Measurements from ENCODE around the gene DUSP23. TPM values are rescaled to one million over a fixed set of nuclear protein-coding genes. Genes with fewer than 3 reads are reported as not detected.

The DUSP23 gene
- total and polyA plus RNA-seq, 2 donors (not counting 3 experiments of a cell fraction or from before 2014, with no cell fraction given) = 82.5 to 197 TPM

DNA sequence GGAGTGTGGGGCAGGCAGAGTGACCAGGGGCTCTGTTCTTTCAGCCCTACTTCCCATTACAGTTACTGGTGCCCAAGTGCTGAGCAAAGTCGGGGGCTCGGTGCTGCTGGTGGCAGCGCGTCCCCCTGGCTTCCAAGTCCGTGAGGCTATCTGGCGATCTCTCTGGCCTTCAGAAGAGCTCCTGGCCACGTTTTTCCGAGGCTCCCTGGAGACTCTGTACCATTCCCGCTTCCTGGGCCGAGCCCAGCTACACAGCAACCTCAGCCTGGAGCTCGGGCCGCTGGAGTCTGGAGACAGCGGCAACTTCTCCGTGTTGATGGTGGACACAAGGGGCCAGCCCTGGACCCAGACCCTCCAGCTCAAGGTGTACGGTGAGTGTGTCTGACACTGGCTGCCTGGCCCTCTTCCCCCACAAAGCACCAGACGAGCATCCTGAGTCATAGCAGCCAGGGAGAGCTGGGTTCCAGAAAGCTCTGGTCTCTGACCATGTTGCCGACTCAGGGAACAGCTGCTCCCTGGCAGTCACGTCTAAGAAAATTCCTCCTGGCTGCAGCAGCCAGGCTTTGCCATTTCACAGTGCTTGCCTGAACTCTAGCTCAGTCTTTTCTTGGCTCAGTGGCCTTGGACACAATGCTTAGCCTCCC lies 49.2 kb downstream of the DUSP23 start:
- Histone ChIP-seq H3K27ac (ENCODE audit: insufficient read depth, low read depth, low read length) (no peak overlapping the region), H3K4me1 (ENCODE audit: control insufficient read depth, extremely low read depth, insufficient read depth, low read length) (no peaks in the 10 kb centered on the region), H3K4me3 (replicated peaks in 1 of 3; ENCODE audit: insufficient read depth in 1 of 3, low read depth in 1 of 3, low read length in 3 of 3) (no peak overlapping the region), H3K9ac (replicated peaks; ENCODE audit: extremely low read depth, insufficient read depth, low read length) (no peak overlapping the region), H2AFZ (ENCODE audit: low read depth, low read length) (no peak overlapping the region), H3K4me2 (ENCODE audit: insufficient read depth, low read length) (no peak overlapping the region), H3K79me2 (ENCODE audit: control insufficient read depth, insufficient read depth, low read length) (no peaks in the 10 kb centered on the region), H4K20me1 (replicated peaks; ENCODE audit: control insufficient read depth, extremely low read depth, insufficient read depth, low read length) (no peaks in the 10 kb centered on the region), H3K9me1 (replicated peaks; ENCODE audit: control insufficient read depth, extremely low read depth, insufficient read depth, low read length) (no peaks in the 10 kb centered on the region), H3K9me3 (replicated peaks; ENCODE audit: control insufficient read depth, insufficient read depth, low read length) (no peaks in the 10 kb centered on the region), H3K27me3 (ENCODE audit: control insufficient read depth in 2 of 2, insufficient read depth in 2 of 2, low read length in 2 of 2) (no peaks in the 10 kb centered on the region), H3K36me3 (ENCODE audit: control insufficient read depth in 2 of 2, extremely low read depth in 1 of 2, insufficient read depth in 2 of 2, low read length in 2 of 2) (no peaks in the 10 kb centered on the region)
- ChIA-PET CTCF (interaction anchor here (1.0 to 9.0 kb wide), 15 partner anchors 12 to 697 kb away, joined by 3 to 71 read pairs (median 4); partner anchors contain the start of gene DUSP23), POLR2A (no interaction called here)
- FAIRE-seq (no peak), DNase-seq (ENCODE audit: low read depth, low spot score) (no peak)
- no TSS peak for BruUV-seq (replicated peaks)
- TF ChIP-seq FOS (IDR thresholded peaks at IDR 0.05; ENCODE audit: borderline replicate concordance, insufficient read depth, low read length) (no peak), GATA2 (IDR thresholded peaks at IDR 0.05; ENCODE audit: insufficient read depth, insufficient read length, low read depth, low read length) (no peak), CTCF (IDR thresholded peaks at IDR 0.05; ENCODE audit: extremely low read depth in 1 of 2, insufficient read depth in 1 of 2, low read depth in 1 of 2, low read length in 2 of 2) (no peak), MYC (IDR thresholded peaks at IDR 0.05; ENCODE audit: low read depth, low read length) (no peak), POLR2A (IDR thresholded peaks at IDR 0.05; ENCODE audit: low read depth, low read length) (no peak)
- intact Hi-C loops (cut with micrococcal nuclease) (loop anchor here (1.0 kb wide), 2 partner anchors 31 to 700 kb away; no protein-coding TSS in a partner anchor), dilution Hi-C loops (cut with MboI; ENCODE audit: extremely low pct_ligation_motif_present, low sequenced_read_pairs) (no loop called here)

GRCh38 chr1:159830722-159831121 lies 50.0 kb downstream of the DUSP23 start:
- no peak for FAIRE-seq
- intact Hi-C loops (cut with micrococcal nuclease) = no loop called here
- ChIA-PET CTCF (interaction anchor here (1.1 to 9.0 kb wide), 8 partner anchors 11 to 698 kb away, joined by 4 to 71 read pairs (median 8); no protein-coding TSS in a partner anchor), POLR2A (no interaction called here)
- Histone ChIP-seq H4K20me1 (replicated peaks; ENCODE audit: control insufficient read depth, extremely low read depth, insufficient read depth, low read length) (no peaks in the 10 kb centered on the region), H3K4me3 (replicated peaks in 1 of 3; ENCODE audit: insufficient read depth in 1 of 3, low read depth in 1 of 3, low read length in 3 of 3) (no peak overlapping the region), H3K9me3 (replicated peaks; ENCODE audit: control insufficient read depth, insufficient read depth, low read length) (no peaks in the 10 kb centered on the region), H3K4me2 (ENCODE audit: insufficient read depth, low read length) (no peak overlapping the region), H3K79me2 (ENCODE audit: control insufficient read depth, insufficient read depth, low read length) (no peaks in the 10 kb centered on the region), H3K27me3 (ENCODE audit: control insufficient read depth in 2 of 2, insufficient read depth in 2 of 2, low read length in 2 of 2) (no peaks in the 10 kb centered on the region), H3K36me3 (ENCODE audit: control insufficient read depth in 2 of 2, extremely low read depth in 1 of 2, insufficient read depth in 2 of 2, low read length in 2 of 2) (no peaks in the 10 kb centered on the region), H3K27ac (ENCODE audit: insufficient read depth, low read depth, low read length) (no peak overlapping the region), H3K9me1 (replicated peaks; ENCODE audit: control insufficient read depth, extremely low read depth, insufficient read depth, low read length) (no peaks in the 10 kb centered on the region), H3K4me1 (ENCODE audit: control insufficient read depth, extremely low read depth, insufficient read depth, low read length) (no peaks in the 10 kb centered on the region), H3K9ac (replicated peaks; ENCODE audit: extremely low read depth, insufficient read depth, low read length) (no peak overlapping the region), H2AFZ (ENCODE audit: low read depth, low read length) (no peak overlapping the region)
- no peak for DNase-seq (ENCODE audit: low read depth, low spot score)
- BruUV-seq (replicated peaks) = no TSS peak
- dilution Hi-C loops (cut with MboI; ENCODE audit: extremely low pct_ligation_motif_present, low sequenced_read_pairs) = no loop called here
- TF ChIP-seq JUN (IDR thresholded peaks at IDR 0.05; ENCODE audit: borderline replicate concordance, insufficient read depth, insufficient read length, low read depth) (no peak), POLR2AphosphoS5 (IDR thresholded peaks at IDR 0.05; ENCODE audit: insufficient read depth, low read depth, low read length) (no peak), EZH2 (IDR thresholded peaks at IDR 0.05; ENCODE audit: borderline replicate concordance, low read depth, low read length, severe bottlenecking) (no peak), POLR2A (IDR thresholded peaks at IDR 0.05; ENCODE audit: low read depth, low read length) (no peak), MYC (IDR thresholded peaks at IDR 0.05; ENCODE audit: low read depth, low read length) (no peak), FOS (IDR thresholded peaks at IDR 0.05; ENCODE audit: borderline replicate concordance, insufficient read depth, low read length) (no peak)
- TF ChIP-seq, protein P1, sequence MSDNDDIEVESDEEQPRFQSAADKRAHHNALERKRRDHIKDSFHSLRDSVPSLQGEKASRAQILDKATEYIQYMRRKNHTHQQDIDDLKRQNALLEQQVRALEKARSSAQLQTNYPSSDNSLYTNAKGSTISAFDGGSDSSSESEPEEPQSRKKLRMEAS (IDR thresholded peaks at IDR 0.05; ENCODE audit: insufficient read depth, insufficient read length) = no peak
